Endodermal cell (in vitro differentiated cells): ENCODE measurements around the gene C1orf174. TPM values are rescaled to one million over a fixed set of nuclear protein-coding genes. Genes with fewer than 3 reads are reported as not detected.

Experiments
- DNase-seq: peaks from one replicate; pipeline ENCODE4 v3.0.0-alpha.2; 2017
- H3K27ac ChIP-seq: 2 replicates; pipeline ENCODE4 v1.5.1; 2013; ENCODE audit warnings: mild to moderate bottlenecking, low read depth, low read length, moderate library complexity
- H3K27me3 ChIP-seq: 2 replicates; pipeline ENCODE4 v1.6.1; 2013; ENCODE audit warnings: mild to moderate bottlenecking, low read length, moderate library complexity; ENCODE audit not compliant: insufficient read depth, control insufficient read depth, poor library complexity, severe bottlenecking
- H3K36me3 ChIP-seq: 2 replicates; pipeline ENCODE4 v1.7.0; 2013; ENCODE audit warnings: mild to moderate bottlenecking, low read length, moderate library complexity; ENCODE audit not compliant: control insufficient read depth, insufficient read depth
- H3K4me1 ChIP-seq: one replicate; pipeline ENCODE4 v1.7.0; 2013; ENCODE audit warnings: low read length; ENCODE audit not compliant: control insufficient read depth, insufficient read depth
- H3K4me3 ChIP-seq: 2 replicates; pipeline ENCODE4 v1.5.1; 2013; ENCODE audit warnings: mild to moderate bottlenecking, low read length, moderate library complexity
- H3K9ac ChIP-seq: 2 replicates; pipeline ENCODE4 v1.6.1; 2013; ENCODE audit warnings: mild to moderate bottlenecking, low read length, moderate library complexity; ENCODE audit not compliant: poor library complexity, severe bottlenecking; ENCODE audit errors: extremely low read depth
- H3K9me3 ChIP-seq: 2 replicates; pipeline ENCODE4 v1.6.1; 2013; ENCODE audit warnings: mild to moderate bottlenecking, low read length, moderate library complexity; ENCODE audit not compliant: control insufficient read depth
- H3K27ac Mint-ChIP-seq: 2 replicates; pipeline ENCODE4 v1.8.0; 2020; ENCODE audit warnings: mixed read lengths
- H3K27me3 Mint-ChIP-seq: 2 replicates; pipeline ENCODE4 v1.8.0; 2021; ENCODE audit warnings: mild to moderate bottlenecking, mixed read lengths; ENCODE audit not compliant: insufficient read depth
- H3K36me3 Mint-ChIP-seq: 2 replicates; pipeline ENCODE4 v1.8.0; 2020; ENCODE audit warnings: low read depth, mixed read lengths
- H3K4me1 Mint-ChIP-seq: 2 replicates; pipeline ENCODE4 v1.8.0; 2020; ENCODE audit warnings: mixed read lengths
- H3K4me3 Mint-ChIP-seq: 2 replicates; pipeline ENCODE4 v1.8.0; 2020; ENCODE audit warnings: mild to moderate bottlenecking, moderate library complexity, mixed read lengths
- H3K9me3 Mint-ChIP-seq: 2 replicates; pipeline ENCODE4 v1.8.0; 2020; ENCODE audit warnings: mild to moderate bottlenecking, mixed read lengths
- CTCF ChIP-seq: fragments of 200-600 bp; sonication (generic); conservative IDR thresholded peaks from 2 replicates; pipeline ENCODE4 v1.5.0; 2021; ENCODE audit warnings: antibody characterized with exemption, mild to moderate bottlenecking
- WGBS, 2 experiments: methylation state at CpG; one replicate each; pipeline versions ENCODE4 v1.1.5 to v1.1.7; 2013; ENCODE audit warnings: missing lambda C conversion rate in 2 of 2, mixed read lengths in 1 of 2; ENCODE audit not compliant: insufficient coverage in 1 of 2, insufficient read length in 1 of 2; 5-methylcytosine and 5-hydroxymethylcytosine counted together
- total RNA-seq, 2 donors: library from RNA; stranded (reverse); fragmentation: NEBNext Ultra II Directional in 1 of 2; extraction: Animal tissue kit (Norgen Biotek cat#: 25700) in 1 of 2; gene quantifications; 2 replicates in 1 of 2; 3 replicates in 1 of 2; pipeline ENCODE4 v1.2.1, GENCODE V29; 2021

The C1orf174 gene
- total RNA-seq, 2 donors from 2014 or later = 28.4 to 38.4 TPM

- no peak for TF ChIP-seq CTCF
- Mint-ChIP-seq H3K27me3 (no peaks in the 10 kb centered on the region), H3K4me1 (no peaks in the 10 kb centered on the region), H3K9me3 (no peaks in the 10 kb centered on the region), H3K36me3 (peaks cover 54% of the 10 kb centered on the region), H3K4me3 (no peak overlapping the region), H3K27ac (no peak overlapping the region)
- Histone ChIP-seq H3K36me3 (peaks cover 45% of the 10 kb centered on the region), H3K27ac (no peak overlapping the region), H3K4me3 (no peak overlapping the region), H3K9me3 (no peaks in the 10 kb centered on the region), H3K4me1 (no peaks in the 10 kb centered on the region), H3K27me3 (no peaks in the 10 kb centered on the region), H3K9ac (no peak overlapping the region)
- WGBS, 2 experiments = 91 to 93% methylated on average over 5 to 8 of the region's 8 CpGs
- no peak for DNase-seq
These were observed 13.4 kb downstream of the C1orf174 start for GRCh38 chr1:3886691-3887090.

GRCh38 chr1:3886106-3886670 is 13.9 kb downstream of the C1orf174 start:
- 93 to 98% methylated on average over 13 to 15 of the region's 15 CpGs for WGBS, 2 experiments
- TF ChIP-seq CTCF = no peak
- peaks cover 50% of the 10 kb centered on the region for H3K36me3 Mint-ChIP-seq
- no peaks in the 10 kb centered on the region for H3K4me1 ChIP-seq
- no peak overlapping the region for H3K27ac ChIP-seq
- DNase-seq = no peak
- no peak overlapping the region for H3K4me3 Mint-ChIP-seq
- H3K27me3 Mint-ChIP-seq = no peaks in the 10 kb centered on the region
- no peaks in the 10 kb centered on the region for H3K4me1 Mint-ChIP-seq
- no peaks in the 10 kb centered on the region for H3K9me3 Mint-ChIP-seq
- no peak overlapping the region for H3K27ac Mint-ChIP-seq
- H3K4me3 ChIP-seq = no peak overlapping the region
- peaks cover 40% of the 10 kb centered on the region for H3K36me3 ChIP-seq
- H3K9me3 ChIP-seq = no peaks in the 10 kb centered on the region
- no peaks in the 10 kb centered on the region for H3K27me3 ChIP-seq
- no peak overlapping the region for H3K9ac ChIP-seq

- Histone ChIP-seq H3K27ac (no peak overlapping the region), H3K9ac (no peak overlapping the region), H3K36me3 (peaks cover 34% of the 10 kb centered on the region), H3K9me3 (no peaks in the 10 kb centered on the region), H3K4me3 (no peak overlapping the region), H3K4me1 (no peaks in the 10 kb centered on the region), H3K27me3 (no peaks in the 10 kb centered on the region)
- DNase-seq = no peak
- WGBS, 2 experiments = 89 to 96% methylated on average over 6 to 7 of the region's 7 CpGs
- Mint-ChIP-seq H3K27ac (no peak overlapping the region), H3K36me3 (peaks cover 45% of the 10 kb centered on the region), H3K9me3 (no peaks in the 10 kb centered on the region), H3K4me3 (no peak overlapping the region), H3K4me1 (no peaks in the 10 kb centered on the region), H3K27me3 (no peaks in the 10 kb centered on the region)
- no peak for TF ChIP-seq CTCF
These were observed 14.5 kb downstream of the C1orf174 start for GRCh38 chr1:3885611-3886010.
